ENCODE data around the gene RSPH9. TPM values are rescaled to one million over a fixed set of nuclear protein-coding genes. Genes with fewer than 3 reads are reported as not detected.

RSPH9 gene
- total and polyA plus RNA-seq, 7 donors: 0.11 to 0.59 (median 0.44) TPM; not detected in 3

- peak; percentile 68 to 85 for DNase-seq
- no peaks in the 10 kb centered on the region for H3K9me3 ChIP-seq
- 33 to 43% (median 41%) methylated on average over 7 of the region's 7 CpGs for WGBS, 3 donors
- intact Hi-C loops (cut with DNase I): no loop called here
- no peaks in the 10 kb centered on the region for H3K27me3 ChIP-seq (ENCODE audit: insufficient read depth in 3 of 3, low read length in 2 of 3)
- H3K36me3 ChIP-seq (ENCODE audit: insufficient read depth in 1 of 2, low read depth in 1 of 2): peaks cover 0 to 75% of the 10 kb centered on the region in 2 donors
- peak overlapping the region; percentile 95 for H3K27ac ChIP-seq
- H3K4me3 ChIP-seq: peak overlapping the region; percentile 25
- TF ChIP-seq, protein P1, sequence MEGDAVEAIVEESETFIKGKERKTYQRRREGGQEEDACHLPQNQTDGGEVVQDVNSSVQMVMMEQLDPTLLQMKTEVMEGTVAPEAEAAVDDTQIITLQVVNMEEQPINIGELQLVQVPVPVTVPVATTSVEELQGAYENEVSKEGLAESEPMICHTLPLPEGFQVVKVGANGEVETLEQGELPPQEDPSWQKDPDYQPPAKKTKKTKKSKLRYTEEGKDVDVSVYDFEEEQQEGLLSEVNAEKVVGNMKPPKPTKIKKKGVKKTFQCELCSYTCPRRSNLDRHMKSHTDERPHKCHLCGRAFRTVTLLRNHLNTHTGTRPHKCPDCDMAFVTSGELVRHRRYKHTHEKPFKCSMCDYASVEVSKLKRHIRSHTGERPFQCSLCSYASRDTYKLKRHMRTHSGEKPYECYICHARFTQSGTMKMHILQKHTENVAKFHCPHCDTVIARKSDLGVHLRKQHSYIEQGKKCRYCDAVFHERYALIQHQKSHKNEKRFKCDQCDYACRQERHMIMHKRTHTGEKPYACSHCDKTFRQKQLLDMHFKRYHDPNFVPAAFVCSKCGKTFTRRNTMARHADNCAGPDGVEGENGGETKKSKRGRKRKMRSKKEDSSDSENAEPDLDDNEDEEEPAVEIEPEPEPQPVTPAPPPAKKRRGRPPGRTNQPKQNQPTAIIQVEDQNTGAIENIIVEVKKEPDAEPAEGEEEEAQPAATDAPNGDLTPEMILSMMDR (IDR thresholded peaks at IDR 0.05): no peak
- H3K4me1 ChIP-seq: peaks cover 91% of the 10 kb centered on the region
- peak; percentile 52 to 72 (median 57) for ATAC-seq
These were observed 32.2 kb downstream of the RSPH9 start for GRCh38 chr6:43676962-43677606.

DNA sequence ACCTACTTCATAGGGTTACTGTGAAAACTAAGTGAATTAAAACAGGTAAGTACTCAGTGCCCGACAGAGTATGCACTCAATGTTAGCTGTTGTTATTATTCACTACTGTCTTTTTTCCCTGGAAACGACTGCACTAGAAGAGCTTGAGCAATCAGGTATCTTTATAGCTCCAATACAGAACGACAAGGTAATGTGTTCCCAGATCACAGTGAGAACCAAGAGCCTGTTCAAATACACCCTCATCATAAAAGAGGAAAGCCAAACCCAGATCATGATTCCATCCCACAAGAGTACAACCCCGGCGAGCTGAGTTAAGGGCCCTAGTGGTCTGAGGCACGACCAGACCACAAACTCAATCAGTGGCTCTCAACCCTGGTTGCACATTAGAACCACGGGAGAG lies 32.9 kb downstream of the RSPH9 start:
- WGBS, 3 donors: 50 to 76% (median 57%) methylated on average over 7 of the region's 7 CpGs
- no peak for DNase-seq

GRCh38 chr6:43678341-43678740 lies 33.5 kb downstream of the RSPH9 start:
- no peaks in the 10 kb centered on the region for H3K9me3 ChIP-seq
- H3K4me3 ChIP-seq: peak overlapping the region; percentile 13
- intact Hi-C loops (cut with DNase I): no loop called here
- DNase-seq (peak; percentile 56 to 87), ATAC-seq (peak; percentile 82 to 86 (median 84))
- H3K27ac ChIP-seq: peak overlapping the region; percentile 95
- H3K27me3 ChIP-seq (ENCODE audit: insufficient read depth in 3 of 3, low read length in 2 of 3): no peaks in the 10 kb centered on the region
- WGBS, 3 donors: 37 to 65% (median 39%) methylated on average over 7 of the region's 7 CpGs
- H3K4me1 ChIP-seq: peaks cover 94% of the 10 kb centered on the region
- TF ChIP-seq, protein P1 (IDR thresholded peaks at IDR 0.05): peak; percentile 18
- peaks cover 0 to 75% of the 10 kb centered on the region in 2 donors for H3K36me3 ChIP-seq (ENCODE audit: insufficient read depth in 1 of 2, low read depth in 1 of 2)

More for the DNA sequence above, 32.9 kb downstream of the RSPH9 start:
- ATAC-seq: no peak
- Histone ChIP-seq H3K4me3 (peak overlapping the region; percentile 25), H3K4me1 (peaks cover 91% of the 10 kb centered on the region), H3K36me3 (ENCODE audit: insufficient read depth in 1 of 2, low read depth in 1 of 2) (peaks cover 0 to 78% of the 10 kb centered on the region in 2 donors), H3K27ac (peak overlapping the region; percentile 95), H3K9me3 (no peaks in the 10 kb centered on the region), H3K27me3 (ENCODE audit: insufficient read depth in 3 of 3, low read length in 2 of 3) (no peaks in the 10 kb centered on the region)
- intact Hi-C loops (cut with DNase I): no loop called here
- TF ChIP-seq, protein P1 (IDR thresholded peaks at IDR 0.05): no peak

DNA sequence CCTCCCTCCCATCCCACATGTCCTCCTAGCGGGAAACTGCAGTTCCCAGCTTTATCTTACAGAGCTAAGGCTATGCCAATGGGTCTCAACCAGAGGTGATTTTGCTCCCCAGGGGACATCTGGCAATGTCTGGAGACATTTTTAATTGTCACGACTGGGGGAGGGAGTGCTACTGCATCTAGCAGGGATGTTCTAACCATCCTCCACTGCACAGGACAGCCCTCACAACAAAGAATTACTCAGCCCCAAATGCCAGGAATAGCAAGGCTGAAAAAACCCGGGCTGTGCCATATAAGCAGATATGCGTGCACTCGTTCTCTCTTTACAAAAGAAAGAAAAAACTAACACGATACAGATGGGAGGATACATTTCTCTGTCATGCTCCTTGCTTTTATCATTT lies 34.2 kb downstream of the RSPH9 start:
- Histone ChIP-seq H3K4me3 (peak overlapping the region; percentile 13), H3K27me3 (ENCODE audit: insufficient read depth in 3 of 3, low read length in 2 of 3) (no peaks in the 10 kb centered on the region), H3K36me3 (ENCODE audit: insufficient read depth in 1 of 2, low read depth in 1 of 2) (peaks cover 0 to 68% of the 10 kb centered on the region in 2 donors), H3K4me1 (peaks cover 94% of the 10 kb centered on the region), H3K9me3 (no peaks in the 10 kb centered on the region), H3K27ac (peak overlapping the region; percentile 95)
- intact Hi-C loops (cut with DNase I): no loop called here
- TF ChIP-seq, protein P1 (IDR thresholded peaks at IDR 0.05): no peak
- WGBS, 3 donors: 56 to 90% (median 62%) methylated on average over 6 of the region's 6 CpGs
- ATAC-seq (peak in 3 of 4 donors; percentile 40 to 57 (median 54)), DNase-seq (no peak)

All from psoas muscle (tissue), 8 donors.